ENCODE data around the gene CENPE.

DNA sequence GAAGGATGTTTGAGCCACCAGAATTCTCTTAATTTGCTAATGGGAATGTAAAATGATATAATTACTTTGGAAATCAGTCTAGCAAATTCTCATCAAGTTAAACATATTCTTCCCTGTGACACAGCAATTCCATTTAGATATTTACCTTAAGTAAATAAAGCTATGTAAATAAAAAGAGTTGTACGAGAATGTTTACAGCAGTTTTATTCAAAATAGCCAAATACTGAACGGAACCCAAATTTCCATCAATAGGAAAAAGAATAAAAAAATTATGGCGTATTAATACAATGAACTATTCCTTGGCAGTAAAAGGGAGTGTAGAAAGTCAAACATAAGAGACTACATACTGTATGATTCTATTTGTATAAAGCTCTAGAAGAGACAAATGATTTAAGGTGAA, 45.8 kb downstream of the CENPE start:
- TF ChIP-seq, protein P1, sequence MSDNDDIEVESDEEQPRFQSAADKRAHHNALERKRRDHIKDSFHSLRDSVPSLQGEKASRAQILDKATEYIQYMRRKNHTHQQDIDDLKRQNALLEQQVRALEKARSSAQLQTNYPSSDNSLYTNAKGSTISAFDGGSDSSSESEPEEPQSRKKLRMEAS (IDR thresholded peaks at IDR 0.05; ENCODE audit: low read depth, low read length) = no peak
- TF ChIP-seq CTCF (IDR thresholded peaks at IDR 0.05; ENCODE audit: low read depth, low read length) = no peak
- TF ChIP-seq POLR2A (IDR thresholded peaks at IDR 0.05; ENCODE audit: extremely low read depth, insufficient read length) = no peak
- TF ChIP-seq MYC (IDR thresholded peaks at IDR 0.05; ENCODE audit: low read depth, low read length) = no peak

Measured in NB4 (cell line).